ENCODE data around the gene WFDC8. TPM values are rescaled to one million over a fixed set of nuclear protein-coding genes. Genes with fewer than 3 reads are reported as not detected.

WFDC8 gene
- polyA plus RNA-seq (2012; rRNA removed): not detected in 2 replicates
- not detected in 2 replicates for polyA plus RNA-seq (2012; cell fraction: cytosol; rRNA removed)
- not detected in 2 replicates for polyA plus RNA-seq (2012; cell fraction: nucleus; rRNA removed)

- CTCF ChIA-PET: interaction anchor here (0.8 to 1.7 kb wide), 2 partner anchors 11 to 192 kb away, joined by 5 to 10 read pairs; no protein-coding TSS in a partner anchor
- H3F3A ChIP-seq (replicated peaks; ENCODE audit: insufficient read depth): no peaks in the 10 kb centered on the region
Observed at GRCh38 chr20:45579184-45579583, at the start of gene WFDC8. TSS of gene WFDC8 (minus strand) at chr20:45579284. CDS start at chr20:45579247, 37 bp downstream.

More at GRCh38 chr20:45579184-45579583, at the start of gene WFDC8:
- no peak within 1 kb of the TSS for H3K4me2 ChIP-seq
- no peak for TF ChIP-seq ZBTB33 (IDR thresholded peaks at IDR 0.05; ENCODE audit: borderline replicate concordance, low read depth)
- no peak for TF ChIP-seq GABPA (IDR thresholded peaks at IDR 0.05; ENCODE audit: low read depth)
- TF ChIP-seq YY1 (IDR thresholded peaks at IDR 0.05; ENCODE audit: low read depth): no peak
- TF ChIP-seq RCOR1 (IDR thresholded peaks at IDR 0.05; ENCODE audit: low read length): no peak
- no peak for TF ChIP-seq TEAD4 (IDR thresholded peaks at IDR 0.05; ENCODE audit: borderline replicate concordance, insufficient read depth)
- no peak for TF ChIP-seq REST (IDR thresholded peaks at IDR 0.05; ENCODE audit: low read depth, low read length)
- H3K4me1 ChIP-seq (ENCODE audit: control insufficient read depth in 1 of 2, insufficient read depth in 2 of 2, low read depth in 1 of 2, low read length in 1 of 2): no peaks in the 10 kb centered on the region
- H3K9me3 ChIP-seq: no peaks in the 10 kb centered on the region
- no peak within 1 kb of the TSS for H2AFZ ChIP-seq (ENCODE audit: low read depth)
- no peaks in the 10 kb centered on the region for H3K9me2 ChIP-seq
- H3K79me2 ChIP-seq (ENCODE audit: insufficient read depth): no peaks in the 10 kb centered on the region
- H3K9ac ChIP-seq: no peak within 1 kb of the TSS
- H4K20me1 ChIP-seq (ENCODE audit: insufficient read depth): no peaks in the 10 kb centered on the region
- peaks cover 23% of the 10 kb centered on the region; the same call in 1 of the 2 replicates for H3K27me3 ChIP-seq (ENCODE audit: insufficient read depth)
- DNase-seq: no peak
- H3K4me3 ChIP-seq (ENCODE audit: low read depth in 2 of 2, low read length in 1 of 2): no peak within 1 kb of the TSS
- 6% methylated on average over 4 of the region's 4 CpGs for WGBS (ENCODE audit: low lambda C conversion rate)
- POLR2A ChIA-PET: no interaction called here
- H3K36me3 ChIP-seq (replicated peaks in 1 of 2; ENCODE audit: control insufficient read depth in 1 of 2, insufficient read depth in 2 of 2, low read length in 1 of 2): no peaks in the 10 kb centered on the region
- no peak within 1 kb of the TSS for H3K27ac ChIP-seq (ENCODE audit: low read depth in 2 of 2, low read length in 1 of 2)

Measured in SK-N-SH (cell line).